Measurements from ENCODE around the gene ACAN. TPM values are rescaled to one million over a fixed set of nuclear protein-coding genes. Genes with fewer than 3 reads are reported as not detected.

The ACAN gene
- total and polyA plus RNA-seq, 2 of the 8 experiments (the other 6 are each of a cell fraction or from before 2014, with no cell fraction given) = 0.71 to 0.73 TPM

GRCh38 chr15:88834211-88834812, 31.1 kb downstream of the ACAN start:
- no peaks in the 10 kb centered on the region for H3K36me3 ChIP-seq (ENCODE audit: control insufficient read depth in 2 of 4, insufficient read depth in 4 of 4, low read length in 3 of 4)
- H3K56ac ChIP-seq (replicated peaks; ENCODE audit: insufficient read length, low read depth, low read length) = no peak overlapping the region
- H3K23ac ChIP-seq (ENCODE audit: insufficient read length) = no peak overlapping the region
- no peak overlapping the region for H2BK15ac ChIP-seq (ENCODE audit: low read length)
- no peak overlapping the region for H2BK20ac ChIP-seq (ENCODE audit: low read length)
- no peak overlapping the region for H4K91ac ChIP-seq (replicated peaks; ENCODE audit: insufficient read length, low read length)
- POLR2A ChIA-PET (ENCODE audit: partially characterized antibody) = interaction anchor here (0.9 to 1.9 kb wide), 6 partner anchors 8 to 176 kb away, joined by 3 to 9 read pairs (median 4); partner anchors contain the start of genes ACAN and HAPLN3
- no peak overlapping the region for H2BK5ac ChIP-seq (ENCODE audit: low read depth, low read length)
- H4K8ac ChIP-seq (ENCODE audit: extremely low read depth, insufficient read depth, low read length) = peak overlapping the region; percentile 11
- no peaks in the 10 kb centered on the region for H3K4me1 ChIP-seq (replicated peaks in 1 of 4; ENCODE audit: control insufficient read depth in 3 of 4, insufficient read depth in 4 of 4, low read length in 3 of 4)
- no peaks in the 10 kb centered on the region for H3K79me1 ChIP-seq (ENCODE audit: low read depth, low read length)
- no peak overlapping the region for H2BK120ac ChIP-seq (replicated peaks; ENCODE audit: low read depth, low read length)
- H3K4me3 ChIP-seq (ENCODE audit: extremely low read depth in 1 of 4, insufficient read depth in 2 of 4, low read depth in 3 of 4, low read length in 4 of 4) = no peak overlapping the region
- H4K20me1 ChIP-seq (replicated peaks in 1 of 2; ENCODE audit: control insufficient read depth in 1 of 2, insufficient read depth in 2 of 2, low read length in 2 of 2) = no peaks in the 10 kb centered on the region
- no peaks in the 10 kb centered on the region for H3K9me3 ChIP-seq (ENCODE audit: insufficient read depth in 2 of 2, low read depth in 1 of 2, low read length in 1 of 2)
- peak overlapping the region; percentile 55; the same call in 1 of the 2 replicates for H3K18ac ChIP-seq (ENCODE audit: extremely low read depth, low read length)
- no peaks in the 10 kb centered on the region; the same call in 1 of the 2 replicates for H3K23me2 ChIP-seq (ENCODE audit: low read depth, low read length)
- FAIRE-seq = peak; percentile 32
- no peak overlapping the region for H2BK12ac ChIP-seq (ENCODE audit: low read depth, low read length)
- 0 out of 7 replicates have a peak overlapping the region, but pooled peaks of 1 of the 4 experiments have one; percentile 33 for H3K9ac ChIP-seq (replicated peaks in 1 of 4; ENCODE audit: extremely low read depth in 1 of 4, low read depth in 3 of 4, low read length in 3 of 4)
- H3K14ac ChIP-seq (ENCODE audit: insufficient read length) = no peak overlapping the region
- H3K4me2 ChIP-seq (ENCODE audit: insufficient read depth in 1 of 2, low read depth in 2 of 2, low read length in 2 of 2) = no peak overlapping the region
- CTCF ChIA-PET (ENCODE audit: partially characterized antibody) = interaction anchor here (0.6 to 4.3 kb wide), 46 partner anchors 9 to 358 kb away, joined by 3 to 114 read pairs (median 4); partner anchors contain the start of gene ACAN
- no peak overlapping the region for H2AK5ac ChIP-seq (ENCODE audit: low read depth, low read length)
- no peak overlapping the region for H3K27ac ChIP-seq (ENCODE audit: low read depth, low read length)
- H3K4ac ChIP-seq (replicated peaks; ENCODE audit: insufficient read length, low read depth, low read length) = no peak overlapping the region
- H3K79me2 ChIP-seq (ENCODE audit: control insufficient read depth in 1 of 2, insufficient read depth in 2 of 2, low read length in 2 of 2) = no peaks in the 10 kb centered on the region
- WGBS, 2 experiments (ENCODE audit: extremely low coverage in 1 of 2, insufficient coverage in 1 of 2, insufficient read length in 1 of 2, insufficient replicate concordance in 2 of 2, low coverage in 1 of 2, low lambda C conversion rate in 2 of 2, missing lambda C conversion rate in 1 of 2) = 44% methylated on average over 14 of the region's 14 CpGs; no CpG with 5 or more reads in 1 of the 2 experiments
- TF ChIP-seq RXRA (IDR thresholded peaks at IDR 0.05; ENCODE audit: insufficient read depth, low read depth, low read length) = no peak
- TF ChIP-seq CEBPB (IDR thresholded peaks at IDR 0.05; ENCODE audit: low read depth, low read length) = 0 out of 2 replicates have a peak, but pooled peaks have one; percentile 37
- peak; percentile 96 for TF ChIP-seq RAD21 (IDR thresholded peaks at IDR 0.05 in 1 of 2, conservative IDR thresholded peaks at IDR 0.05 in 1 of 2; ENCODE audit: low read depth in 2 of 2, low read length in 2 of 2)
- peak; percentile 77 to 89 (median 79) for TF ChIP-seq CTCF (IDR thresholded peaks at IDR 0.05; ENCODE audit: control extremely low read depth in 1 of 3, insufficient read depth in 1 of 3, low read depth in 1 of 3, low read length in 3 of 3)
- peak overlapping the region; percentile 97; the same call in 1 of the 2 replicates for H2AFZ ChIP-seq (ENCODE audit: low read length)
- H3K27me3 ChIP-seq (replicated peaks in 1 of 4; ENCODE audit: control insufficient read depth in 3 of 4, extremely low read depth in 1 of 4, insufficient read depth in 3 of 4, low read length in 3 of 4) = no peaks in the 10 kb centered on the region; a peak in 1 of 7 replicates
- peak; percentile 13 to 92 for DNase-seq (ENCODE audit: low read depth in 1 of 2, low spot score in 2 of 2)
- H4K5ac ChIP-seq (ENCODE audit: insufficient read length, low read depth, low read length) = peak overlapping the region; percentile 39
